NCI-H748 treated with DMSO at 0.1 percent for 48 hours (cell line): ENCODE measurements around the gene ESR1.
"Not testable (repeated sequence)": the region's sequence is repeated elsewhere in the genome, so short reads cannot be mapped to it uniquely, and the experiment has no call there.

ENCODE experiments used
- DNase-seq: peaks from one replicate; lab custom pipeline; 2025; lab: John Stamatoyannopoulos, UW

Gene ESR1

GRCh38 chr6:151813858-151814257 is 6.4 kb downstream of the ESR1 start:
- DNase-seq = no peak

- no peak for DNase-seq
Measured at GRCh38 chr6:151814614-151815013, 7.1 kb downstream of the ESR1 start.

GRCh38 chr6:151822252-151823111 is 15.0 kb downstream of the ESR1 start:
- no peak for DNase-seq

- DNase-seq = no peak
Measured at GRCh38 chr6:151826517-151827142, 19.1 kb downstream of the ESR1 start.

GRCh38 chr6:151832710-151833109 is 25.2 kb downstream of the ESR1 start:
- DNase-seq = no peak

GRCh38 chr6:151835396-151835795 is 27.9 kb downstream of the ESR1 start:
- DNase-seq = no peak

- DNase-seq = no peak
Measured at GRCh38 chr6:151837223-151837622, 29.7 kb downstream of the ESR1 start.

- DNase-seq = no peak
Measured at GRCh38 chr6:151842816-151843215, 35.3 kb downstream of the ESR1 start.

- no peak for DNase-seq
Measured at GRCh38 chr6:151847064-151847463, 39.6 kb downstream of the ESR1 start.

GRCh38 chr6:151850479-151851003 is 43.1 kb downstream of the ESR1 start:
- no peak for DNase-seq

GRCh38 chr6:151858294-151858693 is 50.8 kb downstream of the ESR1 start:
- DNase-seq = no peak

GRCh38 chr6:151862461-151862860 is 55.0 kb downstream of the ESR1 start:
- DNase-seq = no peak

GRCh38 chr6:151867361-151867869 is 59.9 kb downstream of the ESR1 start:
- DNase-seq = not testable (repeated sequence)

- no peak for DNase-seq
Measured at GRCh38 chr6:151869345-151869744, 61.9 kb downstream of the ESR1 start.

GRCh38 chr6:151869787-151870186 is 62.3 kb downstream of the ESR1 start:
- DNase-seq = no peak

- no peak for DNase-seq
Measured at GRCh38 chr6:151870375-151870774, 62.9 kb downstream of the ESR1 start.

- no peak for DNase-seq
Measured at GRCh38 chr6:151875524-151875923, 68.0 kb downstream of the ESR1 start.

- no peak for DNase-seq
Measured at GRCh38 chr6:151876122-151876521, 68.6 kb downstream of the ESR1 start.

GRCh38 chr6:151877458-151877857 is 70.0 kb downstream of the ESR1 start:
- DNase-seq = no peak

GRCh38 chr6:151881231-151881630 is 73.7 kb downstream of the ESR1 start:
- DNase-seq = no peak

- no peak for DNase-seq
Measured at GRCh38 chr6:151882206-151882605, 74.7 kb downstream of the ESR1 start.

- DNase-seq = no peak
Measured at GRCh38 chr6:151885234-151885633, 77.8 kb downstream of the ESR1 start.

GRCh38 chr6:151891524-151891923 is 84.0 kb downstream of the ESR1 start:
- DNase-seq = no peak
